ENCODE data around the gene NHERF1.

DNA sequence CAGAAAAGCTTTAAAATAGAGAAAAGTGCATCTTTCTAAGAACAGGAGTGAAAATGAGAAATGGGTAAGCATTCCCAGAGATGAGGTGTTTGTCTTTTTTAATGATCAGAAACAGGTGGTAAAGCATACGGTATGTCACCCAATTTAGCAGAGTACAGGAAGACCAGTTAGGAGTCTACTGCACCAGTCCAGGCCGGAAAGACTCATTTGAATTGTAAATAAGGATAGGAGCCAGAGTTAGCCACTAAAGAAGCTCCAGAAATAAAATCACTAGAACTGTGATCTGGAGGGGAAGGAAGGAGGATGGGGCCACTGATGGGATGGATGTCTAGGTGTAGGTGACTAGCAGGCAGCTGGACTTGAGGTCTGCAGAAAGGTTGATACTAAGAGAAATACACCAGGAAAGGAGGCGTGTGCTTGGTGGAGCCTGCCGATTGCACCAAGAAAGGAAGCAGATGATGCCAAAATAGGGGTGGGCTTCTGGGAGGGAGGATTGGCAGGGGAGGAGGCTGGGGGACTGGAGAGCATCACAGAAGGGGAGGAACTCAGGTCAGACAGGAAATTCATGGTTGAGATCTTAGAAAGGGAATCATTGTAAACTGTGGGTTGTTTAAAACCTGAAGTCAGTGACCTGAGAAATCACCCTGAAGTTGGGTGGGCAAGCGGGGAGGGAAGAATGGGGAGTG lies 35.8 kb downstream of the NHERF1 start:
- TF ChIP-seq, protein P1, sequence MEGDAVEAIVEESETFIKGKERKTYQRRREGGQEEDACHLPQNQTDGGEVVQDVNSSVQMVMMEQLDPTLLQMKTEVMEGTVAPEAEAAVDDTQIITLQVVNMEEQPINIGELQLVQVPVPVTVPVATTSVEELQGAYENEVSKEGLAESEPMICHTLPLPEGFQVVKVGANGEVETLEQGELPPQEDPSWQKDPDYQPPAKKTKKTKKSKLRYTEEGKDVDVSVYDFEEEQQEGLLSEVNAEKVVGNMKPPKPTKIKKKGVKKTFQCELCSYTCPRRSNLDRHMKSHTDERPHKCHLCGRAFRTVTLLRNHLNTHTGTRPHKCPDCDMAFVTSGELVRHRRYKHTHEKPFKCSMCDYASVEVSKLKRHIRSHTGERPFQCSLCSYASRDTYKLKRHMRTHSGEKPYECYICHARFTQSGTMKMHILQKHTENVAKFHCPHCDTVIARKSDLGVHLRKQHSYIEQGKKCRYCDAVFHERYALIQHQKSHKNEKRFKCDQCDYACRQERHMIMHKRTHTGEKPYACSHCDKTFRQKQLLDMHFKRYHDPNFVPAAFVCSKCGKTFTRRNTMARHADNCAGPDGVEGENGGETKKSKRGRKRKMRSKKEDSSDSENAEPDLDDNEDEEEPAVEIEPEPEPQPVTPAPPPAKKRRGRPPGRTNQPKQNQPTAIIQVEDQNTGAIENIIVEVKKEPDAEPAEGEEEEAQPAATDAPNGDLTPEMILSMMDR (IDR thresholded peaks at IDR 0.05; ENCODE audit: low read depth, low read length), result no peak
- TF ChIP-seq EZH2phosphoT487 (IDR thresholded peaks at IDR 0.05; ENCODE audit: low read depth), result no peak
